NOMO-1 treated with DMSO at 0.1 percent for 48 hours (cell line): ENCODE data around the gene MAP4K1.
"Not testable (repeated sequence)": the region's sequence is repeated elsewhere in the genome, so short reads cannot be mapped to it uniquely, and the experiment has no call there.

Source experiments
- DNase-seq: peaks from one replicate; lab custom pipeline; 2025; ENCODE audit not compliant: unreplicated experiment; lab: John Stamatoyannopoulos, UW

MAP4K1 gene

GRCh38 chr19:38653028-38653571 is 35.3 kb upstream of the MAP4K1 start:
- DNase-seq, result peak; percentile 39

DNA sequence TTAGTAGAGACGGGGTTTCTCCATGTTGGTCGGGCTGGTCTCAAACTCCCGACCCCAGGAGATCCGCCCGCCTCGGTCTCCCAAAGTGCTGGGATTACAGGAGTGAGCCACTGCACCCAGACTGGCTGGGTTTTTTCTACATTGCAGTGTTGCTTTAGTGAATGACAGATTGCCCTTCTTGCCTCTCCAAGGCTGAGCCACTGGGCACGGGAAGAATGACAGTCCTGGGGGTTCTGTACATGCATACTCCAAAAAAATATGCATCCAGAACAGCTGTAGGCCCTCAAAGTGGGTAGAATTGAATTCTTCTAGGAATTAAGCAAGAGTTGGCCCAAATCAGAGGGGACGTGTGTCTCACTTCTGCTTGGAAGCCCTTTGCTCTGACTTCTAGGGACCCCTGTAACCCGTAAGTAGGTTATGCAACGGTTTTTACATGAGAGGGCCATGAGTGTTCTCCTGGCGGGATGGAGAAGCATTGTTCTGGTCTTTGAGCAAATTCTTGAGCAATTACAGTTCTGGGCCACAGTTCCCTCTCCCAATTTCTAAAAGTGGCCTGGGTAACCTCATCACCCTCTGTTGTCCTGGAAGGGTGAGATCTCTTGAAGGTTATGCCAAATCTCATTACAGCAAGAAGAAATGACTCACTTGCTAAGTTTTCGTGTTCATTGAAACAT is 33.3 kb upstream of the MAP4K1 start:
- DNase-seq, result peak; percentile 61

DNA sequence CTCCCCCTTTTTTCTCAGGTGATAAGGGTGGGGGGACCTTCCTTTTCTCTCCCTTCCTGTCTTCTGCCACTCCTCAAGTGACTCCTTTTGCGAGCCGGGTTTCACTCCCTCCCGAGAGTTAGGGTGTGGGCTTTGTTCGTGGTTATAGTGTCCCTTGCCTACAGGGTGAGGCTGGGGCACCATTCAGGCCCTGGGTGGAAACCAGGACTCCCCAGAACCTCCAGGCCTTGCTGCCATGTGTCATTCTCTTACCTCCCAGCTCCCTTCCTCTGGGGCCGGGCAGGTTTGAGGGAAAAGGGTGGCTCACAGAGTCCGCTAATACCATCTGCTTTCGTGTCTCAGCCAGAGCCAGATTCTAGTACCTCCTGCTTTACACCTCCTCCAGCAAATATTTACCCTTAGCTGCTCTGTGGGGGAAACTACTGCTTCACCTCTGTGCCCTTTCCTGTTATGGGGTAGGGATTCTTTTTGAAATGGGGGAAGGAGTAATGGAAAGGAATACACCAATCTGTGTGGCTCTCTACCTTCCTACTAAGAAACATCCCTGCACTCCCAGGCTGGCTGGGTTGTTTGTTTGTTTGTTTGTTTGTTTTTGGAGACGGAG is 32.5 kb upstream of the MAP4K1 start:
- no peak for DNase-seq

GRCh38 chr19:38649305-38650171 is 31.8 kb upstream of the MAP4K1 start:
- DNase-seq, result peak; percentile 13

- peak; percentile 20 for DNase-seq
Observed at GRCh38 chr19:38648769-38649304, 31.1 kb upstream of the MAP4K1 start.

DNA sequence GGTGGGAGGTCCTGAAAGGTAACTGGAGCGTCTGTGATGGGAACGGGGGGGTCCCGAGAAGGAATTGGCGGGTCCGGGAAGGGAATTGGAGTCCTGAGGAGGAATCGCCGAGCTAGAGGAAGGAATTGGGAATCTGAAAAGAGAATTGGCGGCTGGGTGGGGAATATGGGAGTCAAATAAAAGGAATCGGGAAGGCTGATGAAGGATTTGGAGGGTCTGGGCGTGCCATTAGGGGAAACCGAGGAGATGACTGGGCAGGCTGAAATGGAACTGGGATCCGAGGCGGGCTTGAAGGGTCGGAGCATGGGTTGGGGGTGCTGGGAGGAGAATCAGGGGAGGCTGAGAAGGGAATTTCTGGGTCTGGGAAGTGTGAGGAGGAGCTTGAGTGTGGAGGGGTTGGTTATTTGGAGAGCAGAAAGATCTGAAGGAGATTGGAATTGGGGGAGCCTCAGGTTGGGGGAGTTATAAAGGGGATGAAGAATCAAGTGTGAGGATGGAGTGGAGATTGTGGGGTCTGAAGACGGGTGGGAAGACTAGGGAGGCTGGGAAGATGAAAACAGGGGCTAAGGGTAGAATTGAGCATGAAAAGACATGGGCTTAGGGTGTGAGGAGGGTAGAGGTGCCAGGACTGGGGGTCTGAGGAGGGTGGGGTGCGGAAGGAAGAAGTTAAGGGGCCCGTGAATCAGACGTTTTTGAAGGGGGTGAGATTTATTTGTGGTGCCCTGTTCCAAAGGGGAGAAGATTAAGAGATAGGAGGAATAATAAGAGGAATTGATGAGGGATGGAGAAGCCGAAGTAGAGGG is 30.4 kb upstream of the MAP4K1 start:
- no peak for DNase-seq

DNA sequence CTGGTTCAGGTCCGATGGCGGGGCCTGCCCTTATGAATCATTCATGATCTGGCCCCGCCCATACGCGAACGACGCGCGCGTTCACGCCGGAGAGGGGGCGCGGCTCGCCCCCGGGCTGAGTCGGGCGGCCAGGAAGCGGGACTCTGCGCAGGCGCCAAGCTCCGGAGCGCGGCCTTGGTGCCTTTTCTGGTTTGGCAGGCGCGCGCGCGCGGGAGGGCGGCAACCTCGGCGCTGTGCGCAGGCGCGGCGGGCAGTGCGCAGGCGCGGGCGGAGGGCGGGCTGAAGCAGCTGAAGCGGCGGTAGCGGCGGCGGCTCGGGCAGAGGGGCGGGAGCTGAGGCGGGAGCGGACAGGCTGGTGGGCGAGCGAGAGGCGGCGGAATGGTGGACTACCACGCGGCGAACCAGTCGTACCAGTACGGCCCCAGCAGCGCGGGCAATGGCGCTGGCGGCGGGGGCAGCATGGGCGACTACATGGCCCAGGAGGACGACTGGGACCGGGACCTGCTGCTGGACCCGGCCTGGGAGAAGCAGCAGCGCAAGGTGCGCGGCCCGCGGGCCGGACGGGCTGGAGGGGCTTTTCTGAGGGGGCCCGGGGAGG is 29.7 kb upstream of the MAP4K1 start, which contains the start of gene ACTN4:
Gene ACTN4 (plus strand): TSS at position 282 of the 598 bp plus-strand sequence. CDS start 97 bp downstream, at position 379.
- peak; percentile 95 for DNase-seq

DNA sequence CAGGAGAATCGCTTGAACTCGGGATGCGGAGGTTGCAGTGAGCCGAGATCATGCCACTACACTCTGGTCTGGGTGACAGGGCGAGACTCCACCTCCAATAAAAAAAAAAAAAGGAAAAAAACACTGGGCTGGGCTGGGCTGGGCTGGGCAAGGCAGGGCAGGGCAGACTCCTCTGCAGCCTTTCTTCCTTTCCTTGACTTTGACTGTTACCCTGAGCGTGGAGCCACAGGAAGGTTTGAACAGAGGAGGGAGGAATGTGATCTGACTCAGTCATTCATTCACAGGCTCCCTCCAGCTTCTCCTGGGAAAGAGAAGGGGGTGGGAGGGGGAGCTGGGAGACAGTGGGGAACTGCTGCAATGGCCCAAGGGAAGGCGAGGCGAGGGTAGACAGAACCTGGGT is 27.0 kb upstream of the MAP4K1 start:
- DNase-seq, result no peak

DNA sequence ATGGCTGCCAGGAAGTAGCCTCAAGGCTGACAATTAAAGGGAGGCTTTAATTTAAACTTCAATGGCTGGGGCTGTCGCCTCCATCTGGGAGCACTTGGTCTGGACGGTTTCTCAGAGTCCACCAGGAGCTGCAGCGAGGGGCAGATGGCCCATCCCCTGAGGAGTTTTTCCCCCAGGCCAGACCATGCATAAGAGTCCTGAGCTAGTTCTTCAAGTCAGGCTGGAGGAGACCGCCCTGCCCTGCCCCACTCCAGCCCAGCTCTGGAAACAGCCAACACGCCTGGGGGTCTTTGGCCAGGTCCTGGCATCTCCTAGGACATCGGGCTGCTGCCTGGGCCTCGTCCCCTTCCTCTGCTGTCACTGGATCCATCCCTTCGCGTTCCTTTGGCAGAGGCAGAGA is 24.4 kb upstream of the MAP4K1 start:
- DNase-seq, result no peak

DNA sequence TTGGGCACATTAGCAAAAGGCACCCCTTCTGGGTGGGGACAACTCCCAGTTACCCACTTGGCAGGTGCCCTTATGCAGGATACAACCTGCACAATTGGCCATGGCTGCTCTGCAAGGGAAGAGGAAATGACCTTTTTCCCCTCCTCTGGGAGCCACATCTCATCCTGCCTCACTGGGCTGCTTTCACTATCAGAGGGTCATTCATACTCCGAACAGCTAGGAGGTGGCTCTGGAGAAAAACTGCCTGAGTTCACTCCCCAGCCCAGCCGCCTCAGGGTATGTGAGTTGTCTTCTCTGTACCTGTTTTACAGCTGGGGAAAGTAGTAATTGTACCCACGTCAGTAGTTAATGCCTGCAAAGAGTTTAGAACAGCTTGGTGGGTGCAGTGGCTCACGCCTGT is 22.6 kb upstream of the MAP4K1 start:
- no peak for DNase-seq

- DNase-seq, result no peak
Observed at GRCh38 chr19:38639679-38640078, 21.9 kb upstream of the MAP4K1 start.

DNA sequence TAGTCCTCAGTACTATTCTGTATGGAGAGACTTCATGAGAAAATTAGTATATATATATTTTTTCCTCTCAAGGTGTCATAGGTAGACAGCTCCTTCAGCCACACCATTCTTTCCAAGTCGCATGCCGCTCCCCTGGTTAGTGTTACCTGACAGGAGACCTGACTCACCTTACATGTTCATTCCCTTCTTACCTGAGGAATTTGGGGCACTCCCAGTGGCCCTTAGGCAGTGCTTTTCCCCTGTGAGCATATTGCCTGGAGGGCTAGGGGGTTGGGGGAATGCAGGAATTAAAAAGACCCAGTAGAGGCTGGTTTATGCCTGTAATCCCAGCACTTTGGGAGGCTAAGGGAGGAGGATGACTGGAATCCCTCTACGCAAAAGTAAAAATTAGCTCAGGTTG is 20.7 kb upstream of the MAP4K1 start:
- no peak for DNase-seq

GRCh38 chr19:38635483-38636399 is 18.0 kb upstream of the MAP4K1 start:
- no peak for DNase-seq

GRCh38 chr19:38634757-38635482 is 17.2 kb upstream of the MAP4K1 start:
- peak; percentile 58 for DNase-seq

GRCh38 chr19:38632476-38633213 is 14.9 kb upstream of the MAP4K1 start:
- DNase-seq, result no peak

GRCh38 chr19:38631811-38632475 is 14.2 kb upstream of the MAP4K1 start:
- DNase-seq, result not testable (repeated sequence)

DNA sequence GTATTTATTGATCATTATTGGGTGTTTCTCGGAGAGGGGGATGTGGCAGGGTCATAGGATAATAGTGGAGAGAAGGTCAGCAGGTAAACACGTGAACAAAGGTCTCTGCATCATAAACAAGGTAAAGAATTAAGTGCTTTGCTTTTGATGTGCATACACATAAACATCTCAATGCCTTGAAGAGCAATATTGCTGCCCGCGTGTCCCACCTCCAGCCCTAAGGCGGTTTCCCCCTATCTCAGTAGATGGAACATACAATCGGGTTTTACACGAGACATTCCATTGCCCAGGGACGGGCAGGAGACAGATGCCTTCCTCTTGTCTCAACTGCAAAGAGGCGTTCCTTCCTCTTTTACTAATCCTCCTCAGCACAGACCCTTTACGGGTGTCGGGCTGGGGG is 13.5 kb upstream of the MAP4K1 start:
- not testable (repeated sequence) for DNase-seq
